ENCODE data around the gene USP9X.

USP9X gene

DNA sequence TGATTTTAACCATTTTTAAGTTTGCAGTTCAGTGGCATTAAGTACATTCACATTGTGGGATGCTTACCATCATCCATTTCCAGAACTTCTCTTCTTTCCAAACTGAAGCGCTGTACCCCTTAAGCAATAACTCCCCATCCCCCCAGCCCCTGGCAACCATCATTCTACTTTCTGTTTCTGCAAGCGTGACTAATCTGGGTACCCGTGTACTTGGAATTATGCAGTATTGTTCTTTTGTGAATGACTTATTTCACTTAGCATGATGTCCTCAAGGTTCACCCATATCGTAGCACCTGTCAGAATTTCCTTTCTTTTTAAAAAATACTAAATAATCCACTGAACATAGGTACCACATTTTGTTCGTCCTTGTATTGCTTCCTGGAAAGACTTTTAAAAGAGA is 32.9 kb downstream of the USP9X start:
- Histone ChIP-seq H3K79me2 (ENCODE audit: insufficient read depth, low read length) (peaks cover 81% of the 10 kb centered on the region), H3K9me3 (ENCODE audit: low read length) (no peaks in the 10 kb centered on the region), H3K27me3 (ENCODE audit: insufficient read depth, low read length) (no peaks in the 10 kb centered on the region), H4K20me1 (ENCODE audit: insufficient read depth, low read length) (no peaks in the 10 kb centered on the region), H3F3A (ENCODE audit: insufficient read depth, low read length) (no peaks in the 10 kb centered on the region), H3K9ac (ENCODE audit: low read length) (no peak overlapping the region), H2AFZ (ENCODE audit: low read length) (no peak overlapping the region), H3K9me2 (ENCODE audit: low read depth, low read length) (no peaks in the 10 kb centered on the region), H3K4me2 (ENCODE audit: low read length) (no peak overlapping the region; the same call in 1 of the 2 replicates), H3K36me3 (ENCODE audit: insufficient read depth, low read length) (no peaks in the 10 kb centered on the region), H3K27ac (ENCODE audit: low read depth, low read length, poor library complexity, severe bottlenecking) (no peak overlapping the region), H3K4me1 (ENCODE audit: insufficient read depth, low read length, severe bottlenecking) (peaks cover 86% of the 10 kb centered on the region), H3K4me3 (ENCODE audit: low read depth, low read length, poor library complexity, severe bottlenecking) (no peak overlapping the region)
- no peak for TF ChIP-seq EZH2 (IDR thresholded peaks at IDR 0.05; ENCODE audit: borderline replicate concordance, low read length)
- TF ChIP-seq, protein P1, sequence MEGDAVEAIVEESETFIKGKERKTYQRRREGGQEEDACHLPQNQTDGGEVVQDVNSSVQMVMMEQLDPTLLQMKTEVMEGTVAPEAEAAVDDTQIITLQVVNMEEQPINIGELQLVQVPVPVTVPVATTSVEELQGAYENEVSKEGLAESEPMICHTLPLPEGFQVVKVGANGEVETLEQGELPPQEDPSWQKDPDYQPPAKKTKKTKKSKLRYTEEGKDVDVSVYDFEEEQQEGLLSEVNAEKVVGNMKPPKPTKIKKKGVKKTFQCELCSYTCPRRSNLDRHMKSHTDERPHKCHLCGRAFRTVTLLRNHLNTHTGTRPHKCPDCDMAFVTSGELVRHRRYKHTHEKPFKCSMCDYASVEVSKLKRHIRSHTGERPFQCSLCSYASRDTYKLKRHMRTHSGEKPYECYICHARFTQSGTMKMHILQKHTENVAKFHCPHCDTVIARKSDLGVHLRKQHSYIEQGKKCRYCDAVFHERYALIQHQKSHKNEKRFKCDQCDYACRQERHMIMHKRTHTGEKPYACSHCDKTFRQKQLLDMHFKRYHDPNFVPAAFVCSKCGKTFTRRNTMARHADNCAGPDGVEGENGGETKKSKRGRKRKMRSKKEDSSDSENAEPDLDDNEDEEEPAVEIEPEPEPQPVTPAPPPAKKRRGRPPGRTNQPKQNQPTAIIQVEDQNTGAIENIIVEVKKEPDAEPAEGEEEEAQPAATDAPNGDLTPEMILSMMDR (IDR thresholded peaks at IDR 0.05; ENCODE audit: low read length), result no peak

DNA sequence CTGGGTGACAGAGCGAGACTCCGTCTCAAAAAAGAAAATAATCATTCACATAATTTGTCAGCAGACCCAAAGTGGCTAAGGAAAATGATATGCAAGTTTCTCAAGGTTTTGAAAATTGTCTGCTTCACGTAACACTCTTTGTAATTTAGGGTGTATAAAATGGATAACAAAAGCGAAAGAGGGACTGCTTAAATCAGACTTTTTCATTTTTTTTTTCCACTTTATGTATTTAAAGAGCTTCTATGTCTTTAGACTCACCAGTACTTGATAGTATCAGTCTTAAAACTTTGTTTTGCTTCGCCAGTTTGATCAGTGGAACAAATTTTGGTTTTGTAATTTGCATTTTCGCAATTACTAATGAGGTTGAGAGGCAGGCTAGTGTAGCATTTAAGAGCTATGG is 34.6 kb downstream of the USP9X start:
- Histone ChIP-seq H3K9me2 (ENCODE audit: low read depth, low read length) (no peaks in the 10 kb centered on the region), H3K79me2 (ENCODE audit: insufficient read depth, low read length) (peaks cover 77% of the 10 kb centered on the region), H2AFZ (ENCODE audit: low read length) (no peak overlapping the region), H3K9ac (ENCODE audit: low read length) (no peak overlapping the region), H3K9me3 (ENCODE audit: low read length) (no peaks in the 10 kb centered on the region), H3K4me3 (ENCODE audit: low read depth, low read length, poor library complexity, severe bottlenecking) (no peak overlapping the region), H3K36me3 (ENCODE audit: insufficient read depth, low read length) (peaks cover 10% of the 10 kb centered on the region), H3K4me1 (ENCODE audit: insufficient read depth, low read length, severe bottlenecking) (peaks cover 71% of the 10 kb centered on the region), H3K4me2 (ENCODE audit: low read length) (peak overlapping the region; percentile 36; the same call in 1 of the 2 replicates), H3F3A (ENCODE audit: insufficient read depth, low read length) (no peaks in the 10 kb centered on the region), H4K20me1 (ENCODE audit: insufficient read depth, low read length) (no peaks in the 10 kb centered on the region), H3K27me3 (ENCODE audit: insufficient read depth, low read length) (no peaks in the 10 kb centered on the region), H3K27ac (ENCODE audit: low read depth, low read length, poor library complexity, severe bottlenecking) (no peak overlapping the region)
- TF ChIP-seq, protein P1 (IDR thresholded peaks at IDR 0.05; ENCODE audit: low read length), result no peak
- TF ChIP-seq EZH2 (IDR thresholded peaks at IDR 0.05; ENCODE audit: borderline replicate concordance, low read length), result no peak

DNA sequence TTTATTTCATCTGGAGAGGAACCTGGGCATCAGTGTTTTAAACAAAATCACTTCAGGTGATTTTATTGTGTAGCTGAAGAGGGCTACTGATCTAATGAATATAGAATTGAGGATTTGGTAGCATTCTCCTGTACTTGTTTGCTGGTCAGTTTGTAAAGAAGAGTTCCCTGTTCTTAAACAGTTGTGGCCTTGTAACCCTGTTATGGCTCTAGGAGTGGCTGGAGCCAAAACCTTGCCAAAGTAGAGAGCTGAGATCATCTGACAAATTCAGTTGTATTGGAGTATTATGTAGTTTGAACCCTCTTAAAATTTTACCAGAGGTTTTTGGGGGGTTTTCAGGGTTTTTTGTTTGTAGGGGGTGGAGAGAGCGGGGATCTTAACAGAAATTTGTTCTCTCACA is 36.5 kb downstream of the USP9X start:
- Histone ChIP-seq H3K36me3 (ENCODE audit: insufficient read depth, low read length) (peaks cover 10% of the 10 kb centered on the region), H3K79me2 (ENCODE audit: insufficient read depth, low read length) (peaks cover 66% of the 10 kb centered on the region), H3K27ac (ENCODE audit: low read depth, low read length, poor library complexity, severe bottlenecking) (peak overlapping the region; percentile 39), H3K9me3 (ENCODE audit: low read length) (no peaks in the 10 kb centered on the region), H3K9ac (ENCODE audit: low read length) (no peak overlapping the region; the same call in 1 of the 2 replicates), H3K4me1 (ENCODE audit: insufficient read depth, low read length, severe bottlenecking) (peaks cover 70% of the 10 kb centered on the region), H3K4me3 (ENCODE audit: low read depth, low read length, poor library complexity, severe bottlenecking) (no peak overlapping the region), H2AFZ (ENCODE audit: low read length) (no peak overlapping the region), H4K20me1 (ENCODE audit: insufficient read depth, low read length) (no peaks in the 10 kb centered on the region), H3F3A (ENCODE audit: insufficient read depth, low read length) (no peaks in the 10 kb centered on the region), H3K9me2 (ENCODE audit: low read depth, low read length) (no peaks in the 10 kb centered on the region), H3K4me2 (ENCODE audit: low read length) (peak overlapping the region; percentile 16; the same call in 1 of the 2 replicates), H3K27me3 (ENCODE audit: insufficient read depth, low read length) (no peaks in the 10 kb centered on the region)
- TF ChIP-seq, protein P1 (IDR thresholded peaks at IDR 0.05; ENCODE audit: low read length), result no peak
- no peak for TF ChIP-seq EZH2 (IDR thresholded peaks at IDR 0.05; ENCODE audit: borderline replicate concordance, low read length)

Data from OCI-LY1 (cell line).